UCSD-AML1 (cell line): ENCODE measurements around the gene SCN7A.
A peak's percentile ranks its signal among the peaks of the same experiment; 100 is the strongest.
"Not testable (repeated sequence)": the region's sequence is repeated elsewhere in the genome, so short reads cannot be mapped to it uniquely, and the experiment has no call there.

Source experiments
- DNase-seq: peaks from one replicate; lab custom pipeline; 2025; ENCODE audit not compliant: unreplicated experiment; lab: John Stamatoyannopoulos, UW

Gene SCN7A

DNA sequence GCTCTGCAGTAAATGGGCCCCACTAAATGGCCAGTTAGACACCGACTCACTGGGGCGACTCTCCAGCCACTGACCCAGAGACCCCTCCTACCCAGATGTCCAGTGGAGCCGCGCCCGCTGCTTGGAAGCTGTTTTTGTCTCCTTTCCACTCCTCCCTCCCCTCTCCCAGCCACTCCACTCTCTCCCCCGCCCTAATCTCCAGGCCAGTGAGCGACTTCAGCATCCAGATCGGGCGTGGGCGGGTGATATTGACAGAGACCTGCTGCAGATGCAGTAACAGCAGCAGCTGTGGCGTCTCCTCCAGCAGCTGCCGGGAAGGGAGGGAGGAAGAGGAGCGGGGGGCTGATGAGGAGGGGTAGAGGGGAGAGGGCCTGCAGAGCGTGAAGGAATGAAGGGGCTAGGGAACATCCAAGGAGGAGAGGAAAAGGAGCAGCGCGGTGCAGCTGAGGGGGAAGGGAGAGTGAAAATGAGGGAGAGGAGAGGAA is at the start of gene SCN7A:
Gene SCN7A (minus strand): TSS at position 110 of the 485 bp plus-strand sequence. CDS start 16,553 bp downstream, outside the sequence.
- DNase-seq, result no peak

DNA sequence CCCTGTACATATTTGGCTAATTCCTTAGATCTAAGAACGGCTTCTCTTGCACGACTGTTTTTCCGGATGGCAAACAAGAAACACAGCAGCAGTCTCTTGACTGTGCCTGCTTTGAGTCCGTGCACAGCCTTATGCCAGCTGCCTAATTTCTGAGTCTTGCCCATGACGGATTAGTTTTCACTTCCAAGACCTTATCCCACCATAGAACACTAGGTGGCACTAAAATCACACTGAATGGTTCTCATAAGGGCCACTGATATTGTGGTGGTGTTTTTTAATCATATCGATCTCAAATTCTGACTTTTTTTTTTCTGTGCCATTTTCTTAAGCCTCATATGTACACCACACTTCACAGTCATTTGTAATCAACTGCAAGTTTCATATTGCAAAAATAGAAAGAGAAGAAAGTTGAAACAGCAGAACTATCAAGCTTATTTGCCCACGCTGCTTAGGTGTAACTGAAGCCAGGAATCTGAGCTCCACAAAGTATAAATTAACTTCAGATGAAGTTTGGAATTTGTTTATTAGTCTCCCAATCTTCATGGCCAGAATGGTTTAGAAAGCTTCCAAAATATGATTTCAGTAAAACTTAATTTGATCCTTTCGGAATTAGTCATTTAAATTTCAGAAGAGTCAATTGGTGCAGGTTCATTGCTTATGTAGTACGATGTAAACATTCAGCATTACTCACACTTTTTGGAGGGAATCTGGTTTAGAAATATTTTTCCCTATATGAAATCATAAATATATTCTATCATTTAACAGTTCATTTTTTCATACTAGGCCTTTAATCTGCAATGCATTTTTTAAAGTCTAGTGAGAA is 45.5 kb upstream of the SCN7A start:
- DNase-seq, result peak; percentile 11

DNA sequence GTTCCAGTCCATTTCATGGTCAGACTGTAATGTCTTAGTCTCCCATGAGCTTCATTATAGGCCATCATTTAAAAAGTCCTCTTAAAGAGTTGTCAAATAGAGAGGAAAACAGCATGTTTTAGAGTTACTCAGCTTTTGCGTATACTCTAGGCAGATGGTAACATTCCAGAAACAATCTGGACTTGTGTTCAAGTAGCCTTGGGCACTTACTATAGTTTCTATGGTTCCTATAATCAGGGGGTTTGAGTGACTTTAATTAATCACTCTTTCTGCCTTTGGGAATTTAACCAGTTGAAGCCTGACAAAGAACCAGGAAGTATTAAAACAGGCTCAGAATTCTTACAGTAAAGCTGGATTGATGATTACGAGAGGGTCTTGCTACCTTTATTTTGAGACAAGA is 42.1 kb upstream of the SCN7A start:
- no peak for DNase-seq

DNA sequence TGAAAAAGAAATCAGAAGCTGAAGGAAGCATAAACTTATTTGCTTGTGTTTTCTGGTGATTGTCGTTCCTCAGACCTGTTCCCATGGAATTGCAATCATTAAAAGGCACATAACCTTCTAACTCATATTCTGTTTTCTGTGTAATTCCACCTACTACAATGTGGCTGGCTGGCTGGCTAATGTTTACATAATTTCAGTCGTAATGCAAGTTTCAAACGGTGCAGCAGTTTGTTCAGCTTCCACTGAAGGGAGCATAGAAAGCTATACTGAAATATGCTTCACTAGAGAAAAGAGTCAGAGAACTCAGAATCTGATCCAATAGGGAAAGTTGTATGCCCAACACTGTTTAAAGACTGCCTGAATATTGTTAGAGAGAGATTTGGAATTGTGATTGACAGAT is 27.1 kb upstream of the SCN7A start:
- no peak for DNase-seq

DNA sequence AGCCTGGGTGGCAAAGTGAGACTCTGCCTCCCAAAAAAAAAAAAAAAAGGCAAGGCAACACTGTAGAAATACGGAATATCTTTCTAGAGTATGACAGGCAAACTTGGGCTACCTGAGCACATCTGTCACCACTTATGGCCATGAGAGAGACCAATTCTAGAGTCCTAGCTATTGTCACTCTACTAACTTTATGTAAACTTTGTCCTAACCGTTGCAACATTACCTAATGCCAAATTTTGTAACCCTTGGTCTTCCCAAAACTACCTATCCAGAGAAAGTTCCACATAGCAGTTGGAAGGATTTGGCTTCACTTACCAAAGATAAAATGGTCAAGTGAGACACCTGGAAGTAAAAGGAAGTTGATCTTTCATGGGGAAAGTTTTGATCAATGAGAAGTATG is 26.6 kb upstream of the SCN7A start:
- DNase-seq, result no peak

DNA sequence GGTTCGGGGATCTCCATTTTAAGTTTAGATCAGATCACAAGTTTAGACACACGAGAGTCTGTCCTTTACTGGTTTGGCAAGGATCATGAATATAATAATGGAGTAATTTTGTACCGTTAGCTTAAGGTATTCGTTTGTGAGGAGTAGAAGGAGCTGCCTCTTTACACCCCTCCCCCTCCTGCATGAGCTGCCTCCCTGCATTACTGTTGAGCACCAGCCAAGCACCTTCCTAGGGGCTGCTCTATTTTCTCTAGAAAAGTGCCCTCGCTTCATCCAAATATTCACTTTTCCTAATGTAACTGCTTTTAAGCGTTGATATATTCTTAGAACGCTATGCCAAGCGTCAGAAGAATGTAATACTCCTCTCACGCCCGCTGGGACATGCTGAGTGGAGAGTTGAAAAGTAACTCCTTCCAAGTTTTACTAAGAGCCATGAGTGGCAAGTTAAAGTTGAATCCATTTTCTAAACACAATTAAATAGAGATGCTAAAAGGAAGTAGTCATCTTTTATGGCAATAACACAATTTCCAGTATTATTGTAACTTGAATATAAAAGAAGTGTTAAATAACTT is 25.4 kb upstream of the SCN7A start:
- no peak for DNase-seq

DNA sequence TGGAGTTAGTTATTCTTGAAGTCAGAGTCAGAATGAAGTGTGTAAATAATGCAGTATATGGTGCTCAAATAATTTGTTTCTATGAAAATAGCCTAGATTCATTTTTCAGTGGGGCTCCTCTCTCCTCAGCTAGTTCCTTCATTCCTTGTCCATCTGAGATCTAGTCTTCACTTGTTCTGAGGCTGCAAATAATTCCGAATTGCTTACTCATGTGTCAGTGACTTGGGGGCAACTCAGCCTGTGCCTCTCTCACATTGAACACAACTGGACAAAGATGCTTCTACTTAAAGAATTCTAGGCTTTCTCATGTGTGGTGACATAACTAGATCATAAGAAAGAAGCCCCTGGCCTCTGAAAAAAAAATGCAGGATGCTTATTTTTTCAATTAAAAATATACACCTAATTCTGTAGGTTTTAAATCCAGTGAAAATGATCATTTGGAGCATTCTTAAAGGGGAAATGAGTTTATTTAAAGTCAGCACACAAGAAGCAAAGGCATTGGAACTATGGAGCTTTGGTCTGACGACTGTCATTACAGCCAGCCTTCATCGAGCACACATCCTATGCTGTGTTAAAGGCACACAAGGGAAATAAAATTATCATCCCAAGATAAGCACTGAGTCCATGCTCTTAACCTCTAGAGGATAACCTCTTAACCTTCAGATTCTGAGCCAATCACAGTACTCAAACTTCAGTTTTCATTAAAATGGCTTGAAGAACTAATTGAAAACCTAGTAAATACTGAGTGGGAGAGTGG is 24.8 kb upstream of the SCN7A start:
- DNase-seq, result no peak

DNA sequence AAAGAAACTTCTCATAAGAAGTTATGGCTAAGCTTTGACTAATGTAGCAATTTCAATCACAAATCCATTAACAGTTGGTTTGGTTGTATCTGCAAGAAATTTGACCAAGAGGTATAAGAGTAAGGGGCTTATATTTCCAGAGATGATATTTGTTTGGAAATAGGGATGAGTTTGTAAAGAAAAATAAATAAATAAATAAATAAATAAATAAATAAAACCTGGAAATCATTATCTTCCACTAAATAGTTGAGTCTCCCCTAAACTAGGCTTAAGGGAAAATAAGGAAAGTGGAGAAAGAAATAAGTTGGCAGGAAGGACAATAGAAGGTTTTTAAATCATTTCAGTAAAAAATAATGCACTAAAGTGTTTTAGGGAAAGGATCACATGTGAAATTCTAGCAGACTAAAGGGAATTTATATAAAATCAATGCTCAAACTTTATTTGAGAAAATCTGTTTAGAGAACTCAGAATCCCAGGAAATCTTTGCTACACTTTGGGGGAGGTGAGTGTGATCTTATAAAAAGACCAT is 23.5 kb upstream of the SCN7A start:
- no peak for DNase-seq

DNA sequence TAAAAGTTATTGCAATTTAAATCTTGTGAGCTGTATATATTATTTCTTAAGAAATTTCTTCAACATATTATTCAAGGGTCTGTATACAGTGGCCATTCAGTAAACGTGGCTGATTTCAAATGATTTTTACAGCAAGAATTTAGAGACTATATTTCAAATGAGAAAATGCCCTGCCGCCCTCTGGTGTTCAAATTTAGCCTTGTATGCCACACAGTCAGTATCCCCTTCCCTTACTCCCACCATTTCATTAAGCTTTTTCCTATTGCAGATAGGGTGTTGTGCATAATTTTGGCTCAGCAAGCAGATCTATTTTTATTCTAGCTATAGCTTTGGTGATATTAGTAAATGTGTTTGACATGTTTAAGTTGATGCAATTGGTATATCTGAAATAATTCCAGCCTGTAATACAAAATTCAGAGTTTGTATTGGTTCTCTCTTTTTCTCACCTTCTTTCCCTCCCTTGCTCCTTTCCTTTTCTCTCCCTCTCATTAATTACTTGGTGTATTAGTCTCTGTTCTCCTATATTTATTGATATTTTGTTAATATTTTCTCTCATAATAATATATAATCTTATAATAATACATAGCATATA is 22.8 kb upstream of the SCN7A start:
- no peak for DNase-seq

DNA sequence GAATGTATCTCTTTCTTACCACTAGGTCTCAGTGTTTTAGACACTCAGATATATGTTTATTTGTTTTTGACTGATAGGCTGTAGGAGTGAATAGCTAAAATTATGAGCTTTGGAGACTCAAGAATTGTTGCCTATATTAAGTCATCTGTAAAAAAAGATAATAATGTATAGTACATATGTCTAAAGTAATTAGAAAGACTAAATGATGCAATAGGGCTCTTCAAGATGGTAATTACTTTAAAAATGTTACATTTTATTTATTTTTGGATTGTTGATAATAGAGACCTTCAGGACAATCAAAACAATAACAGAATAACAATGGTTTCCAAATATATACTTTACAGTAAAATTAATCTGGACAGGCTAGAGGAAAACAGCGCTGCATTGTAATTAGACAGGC is 19.9 kb upstream of the SCN7A start:
- DNase-seq, result no peak

DNA sequence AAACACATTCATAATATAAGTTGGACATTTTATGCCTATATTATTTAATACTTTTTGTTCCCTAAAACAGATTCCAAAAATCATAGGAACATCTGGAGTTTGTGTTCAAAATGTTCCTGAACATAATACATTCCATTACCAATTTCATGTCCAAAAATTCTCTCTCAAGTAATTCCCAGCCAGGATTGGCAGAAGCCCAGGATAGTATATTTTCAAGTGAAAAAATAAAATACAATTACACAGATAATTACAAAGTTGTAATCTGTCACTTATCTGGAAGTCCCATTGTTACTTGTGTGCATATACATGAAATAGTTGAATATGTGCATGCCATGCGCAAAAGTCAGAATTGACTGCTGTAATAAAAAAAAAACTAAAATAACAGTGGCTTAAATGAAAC is 5.2 kb upstream of the SCN7A start:
- DNase-seq, result no peak

DNA sequence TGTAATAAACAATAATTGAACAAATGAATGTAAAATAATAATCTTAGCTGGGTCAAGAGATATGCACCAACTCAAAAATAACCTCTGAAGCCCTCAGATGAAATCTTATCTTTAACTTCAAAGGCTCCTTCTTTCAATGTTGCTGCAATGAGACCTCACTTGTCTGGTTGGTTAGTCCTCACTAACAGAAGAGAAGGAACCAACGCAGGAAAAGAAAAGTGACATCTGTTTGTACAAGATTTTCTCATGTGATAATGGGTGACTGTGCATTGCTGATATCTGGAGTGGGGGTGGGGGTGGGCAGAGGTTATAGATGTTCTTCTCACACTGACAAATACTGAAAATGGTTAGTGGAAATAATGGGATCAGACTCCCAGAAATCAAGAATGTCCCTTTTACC is 2.6 kb downstream of the SCN7A start:
- DNase-seq, result no peak

DNA sequence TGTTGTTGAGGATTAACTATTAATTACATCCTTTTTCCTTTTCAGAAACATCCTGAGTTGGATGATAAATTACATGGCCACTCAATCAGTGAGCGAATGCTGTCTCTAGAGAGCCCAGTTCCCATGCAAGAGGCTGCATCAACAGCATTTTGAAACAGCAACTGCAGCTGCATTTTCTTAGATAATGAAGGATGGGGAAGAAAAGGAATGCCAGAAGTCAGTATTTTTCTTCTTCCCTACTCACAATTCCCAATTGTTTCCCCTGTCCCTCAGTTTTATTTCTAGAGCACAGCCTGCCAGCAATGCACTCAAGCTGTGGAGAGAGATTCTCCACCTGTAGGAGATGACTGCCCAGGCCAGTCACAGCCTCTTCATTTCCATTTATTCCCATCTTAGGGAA is 6.9 kb downstream of the SCN7A start:
- DNase-seq, result no peak

DNA sequence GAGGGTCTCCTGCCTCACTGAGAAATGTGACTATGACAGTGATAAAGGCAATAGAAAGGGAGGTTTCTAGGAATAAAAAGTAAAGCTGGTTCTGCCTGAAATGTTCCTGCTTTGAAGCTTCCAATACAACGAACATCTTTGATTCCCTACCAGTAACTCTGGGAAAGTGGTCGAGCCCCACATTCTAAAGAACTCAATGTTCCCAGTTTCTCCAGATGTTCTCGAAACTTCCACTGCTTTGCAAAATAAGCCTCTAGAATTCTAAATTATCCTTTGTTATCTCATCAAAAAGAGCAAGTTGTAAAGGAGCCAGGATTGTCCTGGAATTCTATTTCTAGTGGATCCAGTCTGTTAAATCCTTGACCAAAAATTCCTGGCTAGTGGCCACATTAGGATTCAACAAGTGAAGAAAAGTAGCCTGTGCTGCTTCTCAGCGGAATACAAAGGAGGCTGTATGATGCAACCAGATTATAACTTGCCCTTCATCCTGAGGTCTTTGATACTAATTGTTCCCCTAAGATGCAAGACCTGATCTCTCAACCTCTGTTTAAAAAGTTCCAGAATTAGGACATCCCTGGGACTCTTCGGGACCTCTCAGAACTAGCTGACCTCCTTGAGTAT is 8.4 kb downstream of the SCN7A start:
- DNase-seq, result no peak

DNA sequence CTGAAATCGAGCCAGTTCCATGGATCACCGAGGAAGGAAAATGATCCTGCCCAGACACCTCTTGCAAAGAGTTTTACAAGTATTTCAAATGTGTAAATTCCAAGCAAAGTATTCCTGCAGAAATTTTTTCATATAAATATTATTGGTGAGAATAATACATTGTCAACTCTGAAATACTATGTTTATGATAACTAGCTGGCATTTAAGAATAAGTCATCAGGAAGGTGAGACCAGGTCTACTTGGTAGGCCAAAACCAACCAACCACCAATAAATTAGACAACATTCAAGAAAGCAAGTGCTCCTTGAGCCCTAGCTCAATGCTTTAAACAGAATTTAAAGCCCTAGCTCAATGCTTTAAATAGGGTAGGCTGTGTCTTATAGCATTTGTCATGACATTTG is 21.7 kb downstream of the SCN7A start:
- DNase-seq, result no peak

DNA sequence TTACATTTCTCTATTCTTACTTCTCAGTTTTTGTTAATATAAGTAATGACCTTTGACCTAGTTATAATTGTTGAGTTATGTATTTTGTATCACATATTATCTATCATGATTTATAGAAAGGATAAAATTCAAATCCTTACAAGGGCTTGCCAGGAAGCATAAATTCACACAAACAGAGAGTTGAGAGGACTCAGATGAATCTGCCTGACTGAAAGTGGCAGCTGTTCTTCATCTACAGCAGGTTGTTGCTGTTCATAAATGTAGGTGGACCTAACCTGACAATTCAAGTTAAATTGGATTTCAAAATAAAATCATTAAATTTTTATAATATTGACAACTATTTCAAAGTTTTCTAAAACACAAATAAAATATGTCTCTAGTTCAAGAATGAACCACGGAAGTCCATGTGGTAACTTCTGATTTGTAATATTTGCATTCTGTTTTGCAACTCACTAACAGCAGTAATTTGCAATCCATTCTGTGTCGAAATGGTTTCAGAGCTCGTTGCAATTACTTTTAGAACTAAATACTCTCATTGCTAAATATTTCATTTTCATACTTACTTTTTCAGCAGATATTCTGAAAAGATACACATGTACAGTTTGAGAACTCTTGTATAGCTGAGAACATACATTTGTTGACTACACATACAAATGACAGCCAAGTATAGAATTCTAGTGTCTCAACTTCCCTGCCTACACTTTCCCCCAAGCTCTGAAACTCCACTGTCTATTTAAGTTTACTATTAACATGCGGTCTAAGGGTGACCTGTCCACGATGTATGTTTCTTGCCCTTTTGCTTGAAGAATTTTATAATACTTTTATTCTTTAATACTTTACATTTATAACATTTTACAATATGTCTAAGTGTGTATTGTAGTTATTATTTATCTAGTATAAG is 25.7 kb downstream of the SCN7A start:
- no peak for DNase-seq

DNA sequence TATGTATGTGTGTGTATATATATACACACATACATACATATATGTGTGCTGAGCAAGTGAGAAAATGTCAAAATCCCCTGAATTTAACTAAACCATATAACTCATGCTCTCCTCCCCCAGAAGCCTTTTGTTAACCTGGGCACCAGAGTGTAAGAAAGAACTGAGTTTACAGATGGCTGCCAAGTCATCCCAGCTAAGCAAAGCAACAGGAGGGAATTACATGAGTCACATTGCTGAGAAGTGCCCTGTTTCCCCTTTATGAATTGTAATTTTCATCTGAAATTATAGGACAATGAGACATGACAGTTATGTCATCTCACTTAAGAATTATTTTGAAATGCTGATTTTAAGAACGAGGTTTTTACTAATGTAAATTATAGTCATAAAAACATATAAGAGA is 29.9 kb downstream of the SCN7A start:
- no peak for DNase-seq

DNA sequence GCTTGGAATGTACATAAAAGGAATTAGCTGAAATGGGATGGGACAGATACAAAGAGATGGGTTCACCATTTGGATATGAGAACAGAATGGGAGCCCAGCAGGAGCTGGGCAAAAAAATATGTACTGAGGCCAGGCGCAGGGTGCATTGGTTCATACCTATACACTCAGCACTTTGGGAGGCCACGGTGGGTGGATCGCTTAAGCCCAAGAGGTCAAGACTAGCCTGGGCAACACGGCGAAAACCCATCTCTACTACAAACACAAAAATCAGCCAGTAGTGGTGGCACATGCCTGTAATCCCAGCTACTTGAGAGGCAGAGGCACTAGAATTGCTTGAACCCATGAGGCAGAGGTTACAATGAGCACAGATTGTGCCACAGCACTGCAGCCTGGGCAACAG is 30.4 kb downstream of the SCN7A start:
- no peak for DNase-seq

DNA sequence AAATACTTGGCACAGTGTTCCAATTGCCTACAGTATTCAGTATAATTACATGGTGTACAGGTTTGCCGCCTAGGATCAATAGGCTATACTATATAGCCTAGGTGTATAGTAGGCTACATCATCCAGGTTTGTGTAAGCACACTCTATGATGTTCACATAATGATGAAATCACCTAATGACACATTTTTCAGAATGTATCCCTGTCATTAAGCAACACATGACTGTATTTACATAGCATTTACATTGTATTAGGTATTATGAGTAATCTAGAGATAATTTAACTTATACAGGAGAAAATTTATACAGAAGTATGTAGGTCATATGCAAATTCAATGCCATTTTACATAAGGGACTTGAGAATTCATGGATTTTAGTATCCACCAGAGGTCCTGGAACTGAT is 35.4 kb downstream of the SCN7A start:
- DNase-seq, result no peak

DNA sequence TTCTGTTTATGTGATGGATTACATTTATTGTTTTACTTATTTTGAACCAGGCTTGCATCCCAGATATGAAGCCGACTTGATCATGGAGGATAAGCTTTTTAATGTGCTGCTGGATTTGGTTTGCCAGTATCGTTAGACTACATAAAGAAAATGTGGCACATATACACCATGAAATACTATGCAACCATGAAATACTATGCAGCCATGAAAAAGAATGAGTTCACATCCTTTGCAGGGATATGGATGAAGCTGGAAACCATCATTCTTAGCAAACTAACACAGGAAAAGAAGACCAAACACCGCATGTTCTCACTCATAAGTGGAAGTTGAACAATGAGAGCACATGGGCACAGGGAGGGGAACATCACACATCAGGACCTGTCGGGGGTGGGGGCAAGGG is 38.2 kb downstream of the SCN7A start:
- DNase-seq, result not testable (repeated sequence)
